GM19455 (cell line): Measurements from ENCODE around the gene EFHD1.
"Not testable (repeated sequence)": the region's sequence is repeated elsewhere in the genome, so short reads cannot be mapped to it uniquely, and the experiment has no call there.

Experiments used
- ATAC-seq: cut with Tn5 transposase; IDR thresholded peaks from one replicate; pipeline ENCODE4 v1.9.1; 2021; ENCODE audit not compliant: unreplicated experiment

EFHD1 gene

GRCh38 chr2:232615339-232615738 is 18.1 kb upstream of the EFHD1 start:
- ATAC-seq = no peak

GRCh38 chr2:232621186-232621585 is 12.2 kb upstream of the EFHD1 start:
- ATAC-seq = no peak

GRCh38 chr2:232622563-232622962 is 10.8 kb upstream of the EFHD1 start:
- no peak for ATAC-seq

- no peak for ATAC-seq
Observed at GRCh38 chr2:232623768-232624765, 9.3 kb upstream of the EFHD1 start.

GRCh38 chr2:232626584-232626983 is 6.8 kb upstream of the EFHD1 start:
- no peak for ATAC-seq

- ATAC-seq = no peak
Observed at GRCh38 chr2:232628466-232629128, 4.8 kb upstream of the EFHD1 start.

GRCh38 chr2:232629129-232629475 is 4.3 kb upstream of the EFHD1 start:
- ATAC-seq = no peak

- no peak for ATAC-seq
Observed at GRCh38 chr2:232632229-232632903, 1.0 kb upstream of the EFHD1 start.

- no peak for ATAC-seq
Observed at GRCh38 chr2:232632904-232633412, 446 bp upstream of the EFHD1 start.

GRCh38 chr2:232634206-232635150 is 1.1 kb downstream of the EFHD1 start:
- no peak for ATAC-seq

- ATAC-seq = not testable (repeated sequence)
Observed at GRCh38 chr2:232635376-232635775, 2.0 kb downstream of the EFHD1 start.

- ATAC-seq = no peak
Observed at GRCh38 chr2:232635820-232636219, 2.4 kb downstream of the EFHD1 start.

- no peak for ATAC-seq
Observed at GRCh38 chr2:232636788-232637420, 3.5 kb downstream of the EFHD1 start.

- no peak for ATAC-seq
Observed at GRCh38 chr2:232637866-232638583, 4.6 kb downstream of the EFHD1 start.

GRCh38 chr2:232641153-232641848 is 7.9 kb downstream of the EFHD1 start:
- no peak for ATAC-seq

- ATAC-seq = no peak
Observed at GRCh38 chr2:232643147-232643425, 9.7 kb downstream of the EFHD1 start.

GRCh38 chr2:232643813-232644347 is 10.5 kb downstream of the EFHD1 start:
- no peak for ATAC-seq

- no peak for ATAC-seq
Observed at GRCh38 chr2:232645061-232645460, 11.7 kb downstream of the EFHD1 start.

GRCh38 chr2:232646726-232647125 is 13.3 kb downstream of the EFHD1 start:
- ATAC-seq = no peak
